ENCODE data around the gene LPCAT2. TPM values are rescaled to one million over a fixed set of nuclear protein-coding genes. Genes with fewer than 3 reads are reported as not detected.

Gene LPCAT2
- total RNA-seq = 2.7 and 18.0 TPM in 2 replicates

DNA sequence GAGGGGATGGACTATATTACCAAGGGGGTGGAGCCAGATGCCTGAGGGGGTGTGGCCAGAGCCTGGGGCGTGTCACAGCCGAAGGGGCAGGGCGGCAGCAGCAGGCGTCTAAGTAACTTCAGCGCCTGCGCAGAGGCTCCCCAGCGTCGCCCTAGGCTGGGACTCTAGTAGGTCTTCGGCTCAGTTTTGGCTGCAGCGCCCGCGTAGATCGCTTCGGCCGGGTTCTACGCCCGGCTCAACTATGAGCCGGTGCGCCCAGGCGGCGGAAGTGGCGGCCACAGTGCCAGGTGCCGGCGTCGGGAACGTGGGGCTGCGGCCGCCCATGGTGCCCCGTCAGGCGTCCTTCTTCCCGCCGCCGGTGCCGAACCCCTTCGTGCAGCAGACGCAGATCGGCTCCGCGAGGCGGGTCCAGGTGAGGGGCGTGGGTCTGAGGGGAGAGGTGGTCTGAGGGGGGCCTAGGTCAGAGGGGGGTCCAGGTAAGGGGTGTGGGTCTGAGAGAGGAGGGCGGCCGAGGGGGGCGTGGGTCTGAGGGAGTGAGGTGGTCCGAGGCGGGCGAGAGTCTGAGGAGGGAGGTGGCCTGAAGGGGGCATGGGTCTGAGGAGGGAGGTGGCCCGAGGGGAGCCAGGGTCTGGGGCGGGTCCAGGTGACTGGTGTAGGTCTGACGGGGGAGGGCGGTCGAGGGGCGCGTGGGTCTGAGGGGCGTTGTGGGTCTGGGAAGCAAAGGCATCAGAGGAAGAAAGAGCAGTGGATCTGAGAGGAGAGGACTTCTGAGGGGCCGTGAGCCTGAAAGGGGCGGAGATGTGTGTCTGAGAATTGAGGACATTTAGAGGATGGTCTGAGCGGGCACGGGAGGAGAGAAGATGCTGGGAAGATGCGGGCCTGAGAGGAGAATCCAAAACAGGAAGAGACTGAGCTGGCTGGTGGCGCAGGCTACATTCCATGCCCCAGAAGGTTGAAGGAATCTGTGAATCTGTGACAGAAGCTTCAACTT is at the start of gene LPCAT2:
LPCAT2 (plus strand) TSS at position 132 of the 991 bp plus-strand sequence; CDS start at position 242, 110 bp downstream.

GRCh38 chr16:55478827-55479429 is 29.9 kb upstream of the LPCAT2 start, which contains the start of gene MMP2:
Gene MMP2 (plus strand): TSS chr16:55479198. CDS start chr16:55479480, 282 bp downstream.

GRCh38 chr16:55566432-55567175 is 57.7 kb downstream of the LPCAT2 start, which contains the start of gene CAPNS2:
Gene CAPNS2 (plus strand): TSS chr16:55566684. CDS start chr16:55566757, 73 bp downstream.

Other genes with a start within 250 kb of the LPCAT2 start
- not detected in 2 replicates for gene IRX6, start 184.9 kb upstream of the LPCAT2 start, total RNA-seq
- gene MMP2, start 29.9 kb upstream of the LPCAT2 start, total RNA-seq = 97.5 and 110 TPM in 2 replicates
- not detected in 2 replicates for gene CAPNS2, start 57.6 kb downstream of the LPCAT2 start, total RNA-seq
- gene SLC6A2, start 146.9 kb downstream of the LPCAT2 start, total RNA-seq = not detected in 2 replicates

Measured in cardiac atrium fibroblast (primary cell).